ENCODE data around the gene ABHD3. TPM values are rescaled to one million over a fixed set of nuclear protein-coding genes. Genes with fewer than 3 reads are reported as not detected.
"Not testable (repeated sequence)": the region's sequence is repeated elsewhere in the genome, so short reads cannot be mapped to it uniquely, and the experiment has no call there.

ABHD3 gene
- total and polyA plus RNA-seq, 3 experiments from 2014 or later: 30.0 to 31.3 (median 30.6) TPM

DNA sequence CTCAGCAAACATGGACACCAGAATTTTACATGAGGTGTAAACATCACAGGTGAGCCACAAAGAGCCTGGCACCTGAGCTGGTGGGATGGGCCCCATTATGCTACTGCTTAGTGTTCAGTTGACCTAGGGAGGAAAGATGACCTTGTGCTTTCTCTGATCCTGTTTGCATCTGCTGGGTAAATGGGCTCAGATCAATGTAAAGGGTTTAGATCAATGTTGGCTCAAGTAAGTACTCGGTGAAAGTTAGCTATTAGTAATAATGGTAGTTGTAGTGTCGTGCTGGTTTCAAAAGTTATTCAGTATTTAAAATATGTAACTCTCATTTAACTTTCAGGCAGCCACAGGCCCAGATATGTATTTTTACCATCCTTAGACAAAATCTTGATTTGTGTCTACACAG is 19.8 kb downstream of the ABHD3 start:
- H3K36me3 ChIP-seq (ENCODE audit: insufficient read depth, low read length): no peaks in the 10 kb centered on the region
- no peak overlapping the region for H3K4me3 ChIP-seq (ENCODE audit: low read length)
- no peak for DNase-seq
- Mint-ChIP-seq H3K4me3 (peak overlapping the region in 1 of 7 donors; percentile 14), H3K36me3 (peaks cover 11 to 30% (median 12%) of the 10 kb centered on the region in 3 donors), H3K9me3 (peaks cover 3 to 6% (median 3%) of the 10 kb centered on the region in 5 donors), H3K27ac (peak overlapping the region; percentile 15 to 93 (median 70)), H3K4me1 (peaks cover 27 to 49% (median 48%) of the 10 kb centered on the region in 3 donors), H3K27me3 (no peaks in the 10 kb centered on the region)
- no peak overlapping the region for H3K27ac ChIP-seq (ENCODE audit: low read depth, low read length)
- H3K27me3 ChIP-seq (ENCODE audit: insufficient read depth, low read length, poor library complexity, severe bottlenecking): no peaks in the 10 kb centered on the region
- ChIA-PET POLR2A (no interaction called here), CTCF (no interaction called here)
- no peaks in the 10 kb centered on the region for H3K9me3 ChIP-seq (ENCODE audit: low read length)
- peaks cover 16% of the 10 kb centered on the region for H3K4me1 ChIP-seq (ENCODE audit: insufficient read depth, low read length)

DNA sequence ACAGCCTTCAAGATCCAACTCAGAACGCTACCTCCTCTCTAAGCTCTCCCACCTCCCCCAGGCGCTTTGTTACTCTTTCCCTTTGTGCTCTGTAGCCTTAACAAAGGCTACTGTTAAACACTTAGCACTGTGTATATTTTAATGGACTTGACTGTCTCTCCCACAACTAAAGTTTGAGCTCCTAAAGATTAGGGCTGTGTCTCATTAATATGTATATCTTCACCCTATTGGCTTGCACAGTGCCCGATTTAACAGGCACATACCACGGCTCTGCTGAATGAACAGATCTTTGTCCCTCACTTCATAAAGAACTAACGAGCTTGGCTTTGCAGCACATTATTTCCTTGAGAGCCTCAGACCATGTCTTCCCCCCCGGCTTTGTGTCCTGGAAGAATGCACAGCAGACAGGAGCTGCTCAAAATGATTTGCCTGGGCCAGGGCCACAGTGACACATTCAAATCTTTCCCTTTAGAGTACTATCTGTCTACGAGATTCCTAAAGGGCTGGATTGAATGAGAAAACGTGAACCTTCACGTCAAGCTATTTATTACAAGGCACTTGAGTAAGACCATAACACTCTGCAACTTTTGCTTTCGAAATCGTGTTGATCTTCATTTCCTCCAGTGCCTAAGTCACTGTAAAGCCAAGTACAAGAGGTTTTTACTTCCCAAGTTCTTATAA is 22.1 kb downstream of the ABHD3 start:
- Mint-ChIP-seq H3K27ac (no peak overlapping the region), H3K27me3 (no peaks in the 10 kb centered on the region), H3K4me1 (peaks cover 17 to 32% (median 28%) of the 10 kb centered on the region in 3 donors), H3K9me3 (no peaks in the 10 kb centered on the region), H3K36me3 (peaks cover 0 to 12% (median 0%) of the 10 kb centered on the region in 3 donors), H3K4me3 (no peak overlapping the region)
- H3K4me3 ChIP-seq (ENCODE audit: low read length): peak overlapping the region; percentile 62
- POLR2A ChIA-PET: interaction anchor here (0.8 to 1.7 kb wide), 4 partner anchors 9 to 82 kb away, joined by 3 to 11 read pairs (median 6); partner anchors contain the start of genes ABHD3 and ESCO1
- H3K36me3 ChIP-seq (ENCODE audit: insufficient read depth, low read length): no peaks in the 10 kb centered on the region
- DNase-seq: peak in 2 of 5 donors; percentile 34 to 57
- H3K27me3 ChIP-seq (ENCODE audit: insufficient read depth, low read length, poor library complexity, severe bottlenecking): no peaks in the 10 kb centered on the region
- H3K27ac ChIP-seq (ENCODE audit: low read depth, low read length): peak overlapping the region; percentile 74
- CTCF ChIA-PET: interaction anchor here (1.2 to 3.4 kb wide), 4 partner anchors 9 to 82 kb away, joined by 3 to 15 read pairs (median 8); partner anchors contain the start of genes ABHD3, ESCO1 and SNRPD1
- no peaks in the 10 kb centered on the region for H3K9me3 ChIP-seq (ENCODE audit: low read length)
- peaks cover 16% of the 10 kb centered on the region for H3K4me1 ChIP-seq (ENCODE audit: insufficient read depth, low read length)

DNA sequence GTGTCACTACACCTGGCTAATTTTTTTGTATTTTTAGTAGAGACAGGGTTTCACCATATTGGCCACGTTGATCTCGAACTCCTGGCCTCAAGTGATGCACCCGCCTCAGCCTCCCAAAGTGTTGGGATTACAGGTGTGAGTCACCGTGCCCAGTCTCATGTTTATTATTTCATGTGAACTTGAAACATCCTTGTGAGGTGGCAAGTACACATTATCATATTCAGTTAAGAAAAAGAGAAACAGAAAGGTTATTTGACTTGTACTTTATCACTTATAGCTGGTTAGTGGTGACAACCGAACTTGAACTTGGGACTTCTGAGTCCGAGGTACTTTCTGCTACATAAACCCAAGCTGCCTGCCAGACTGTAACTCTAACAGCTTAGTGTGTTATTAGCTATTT is 24.4 kb downstream of the ABHD3 start:
- Mint-ChIP-seq H3K27ac (no peak overlapping the region), H3K27me3 (no peaks in the 10 kb centered on the region), H3K36me3 (peaks cover 0 to 10% (median 0%) of the 10 kb centered on the region in 3 donors), H3K9me3 (no peaks in the 10 kb centered on the region), H3K4me1 (peaks cover 12 to 13% (median 12%) of the 10 kb centered on the region in 3 donors), H3K4me3 (no peak overlapping the region)
- Histone ChIP-seq H3K4me3 (ENCODE audit: low read length) (no peak overlapping the region), H3K27ac (ENCODE audit: low read depth, low read length) (no peak overlapping the region), H3K9me3 (ENCODE audit: low read length) (no peaks in the 10 kb centered on the region), H3K4me1 (ENCODE audit: insufficient read depth, low read length) (peaks cover 16% of the 10 kb centered on the region), H3K27me3 (ENCODE audit: insufficient read depth, low read length, poor library complexity, severe bottlenecking) (no peaks in the 10 kb centered on the region), H3K36me3 (ENCODE audit: insufficient read depth, low read length) (no peaks in the 10 kb centered on the region)
- no peak for DNase-seq
- POLR2A ChIA-PET: interaction anchor here (0.6 kb wide), 1 partner anchor 32 kb away, joined by 3 read pairs; no protein-coding TSS in a partner anchor
- CTCF ChIA-PET: interaction anchor here (3.4 kb wide), 1 partner anchor 80 kb away, joined by 15 read pairs; the partner anchor contains the start of gene ESCO1

GRCh38 chr18:21678859-21679258 is 25.7 kb downstream of the ABHD3 start:
- peaks cover 3% of the 10 kb centered on the region in 3 donors for H3K4me1 Mint-ChIP-seq
- Histone ChIP-seq H3K4me3 (ENCODE audit: low read length) (no peak overlapping the region), H3K9me3 (ENCODE audit: low read length) (no peaks in the 10 kb centered on the region), H3K27me3 (ENCODE audit: insufficient read depth, low read length, poor library complexity, severe bottlenecking) (no peaks in the 10 kb centered on the region), H3K27ac (ENCODE audit: low read depth, low read length) (no peak overlapping the region), H3K4me1 (ENCODE audit: insufficient read depth, low read length) (peaks cover 16% of the 10 kb centered on the region), H3K36me3 (ENCODE audit: insufficient read depth, low read length) (no peaks in the 10 kb centered on the region)
- peaks cover 0 to 13% (median 2%) of the 10 kb centered on the region in 3 donors for H3K36me3 Mint-ChIP-seq
- ChIA-PET CTCF (interaction anchor here (0.9 to 2.2 kb wide), 3 partner anchors 25 to 67 kb away, joined by 3 to 6 read pairs (median 3); partner anchors contain the start of genes ABHD3 and SNRPD1), POLR2A (no interaction called here)
- no peak overlapping the region for H3K4me3 Mint-ChIP-seq
- DNase-seq: no peak
- H3K27ac Mint-ChIP-seq: no peak overlapping the region
- no peaks in the 10 kb centered on the region for H3K27me3 Mint-ChIP-seq
- H3K9me3 Mint-ChIP-seq: no peaks in the 10 kb centered on the region

DNA sequence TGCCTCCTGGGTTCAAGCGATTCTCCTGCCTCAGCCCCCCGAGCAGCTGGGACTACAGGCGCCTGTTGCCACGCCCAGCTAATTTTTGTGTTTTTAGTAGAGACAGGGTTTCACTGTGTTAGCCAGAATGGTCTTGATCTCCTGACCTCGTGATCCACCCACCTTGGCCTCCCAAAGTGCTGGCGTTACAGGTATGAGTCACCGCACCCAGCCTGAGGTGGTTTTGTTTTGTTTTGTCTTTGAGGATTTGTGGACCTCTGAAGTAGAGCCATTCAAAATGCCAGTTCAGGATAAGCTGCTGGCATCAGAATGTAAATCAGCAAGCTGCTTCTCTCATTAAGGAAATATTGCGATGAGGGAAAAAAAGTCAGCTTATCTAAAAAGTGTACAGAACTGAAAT is 29.2 kb downstream of the ABHD3 start:
- DNase-seq; H3K9me3 Mint-ChIP-seq; H3K27me3 Mint-ChIP-seq; H3K4me1 ChIP-seq (ENCODE audit: insufficient read depth, low read length); H3K27ac Mint-ChIP-seq; H3K4me3 Mint-ChIP-seq; H3K4me1 Mint-ChIP-seq; POLR2A ChIA-PET; H3K27me3 ChIP-seq (ENCODE audit: insufficient read depth, low read length, poor library complexity, severe bottlenecking); H3K36me3 ChIP-seq (ENCODE audit: insufficient read depth, low read length); H3K4me3 ChIP-seq (ENCODE audit: low read length); H3K9me3 ChIP-seq (ENCODE audit: low read length); H3K27ac ChIP-seq (ENCODE audit: low read depth, low read length): not testable (repeated sequence)
- CTCF ChIA-PET: interaction anchor here (0.7 to 1.3 kb wide), 2 partner anchors 17 to 21 kb away, joined by 3 to 4 read pairs; no protein-coding TSS in a partner anchor
- peaks cover 0 to 30% (median 4%) of the 10 kb centered on the region in 3 donors for H3K36me3 Mint-ChIP-seq

GRCh38 chr18:21672521-21673267 is 31.9 kb downstream of the ABHD3 start:
- Histone ChIP-seq H3K27ac (ENCODE audit: low read depth, low read length) (no peak overlapping the region), H3K27me3 (ENCODE audit: insufficient read depth, low read length, poor library complexity, severe bottlenecking) (no peaks in the 10 kb centered on the region), H3K9me3 (ENCODE audit: low read length) (no peaks in the 10 kb centered on the region), H3K4me1 (ENCODE audit: insufficient read depth, low read length) (no peaks in the 10 kb centered on the region), H3K4me3 (ENCODE audit: low read length) (no peak overlapping the region), H3K36me3 (ENCODE audit: insufficient read depth, low read length) (no peaks in the 10 kb centered on the region)
- Mint-ChIP-seq H3K4me1 (peaks cover 3 to 4% (median 4%) of the 10 kb centered on the region in 3 donors), H3K27ac (peak overlapping the region in 1 of 8 donors; percentile 17), H3K9me3 (no peaks in the 10 kb centered on the region), H3K4me3 (no peak overlapping the region), H3K27me3 (no peaks in the 10 kb centered on the region), H3K36me3 (peaks cover 0 to 33% (median 4%) of the 10 kb centered on the region in 3 donors)
- ChIA-PET CTCF (interaction anchor here (1.4 kb wide), 1 partner anchor 10 kb away, joined by 3 read pairs; no protein-coding TSS in a partner anchor), POLR2A (no interaction called here)
- DNase-seq: no peak

DNA sequence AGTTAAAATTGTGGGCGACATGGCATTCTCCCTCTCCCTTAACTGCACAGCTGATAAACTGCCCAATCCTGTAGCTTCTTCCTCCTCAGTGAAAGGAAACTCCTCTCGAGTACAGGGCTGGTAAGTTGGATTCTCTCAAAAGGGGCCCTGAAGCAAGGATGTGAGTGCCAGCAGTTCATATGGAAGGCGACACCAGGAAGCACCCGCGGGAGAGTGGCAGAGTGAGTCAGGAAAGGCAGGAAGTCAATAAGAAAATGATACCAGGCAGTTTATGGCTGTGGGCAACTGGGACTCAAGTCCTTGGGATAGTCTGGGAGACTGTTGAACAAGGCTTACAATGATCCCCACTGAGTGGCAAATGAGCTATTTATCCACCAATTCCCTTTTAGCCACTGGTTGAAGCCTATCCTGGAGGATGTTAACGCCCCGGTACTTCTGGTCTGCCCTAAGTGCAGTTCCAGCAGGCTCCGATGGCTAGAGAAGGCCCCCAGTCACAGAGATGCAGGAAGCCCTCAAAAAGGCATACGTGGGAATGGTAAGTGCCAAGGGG is 34.8 kb downstream of the ABHD3 start:
- Mint-ChIP-seq H3K36me3 (peaks cover 0 to 36% (median 4%) of the 10 kb centered on the region in 3 donors), H3K27me3 (no peaks in the 10 kb centered on the region), H3K4me1 (peaks cover 3 to 6% (median 4%) of the 10 kb centered on the region in 3 donors), H3K4me3 (no peak overlapping the region), H3K27ac (peak overlapping the region in 2 of 8 donors; percentile 8 to 40), H3K9me3 (no peaks in the 10 kb centered on the region)
- Histone ChIP-seq H3K9me3 (ENCODE audit: low read length) (no peaks in the 10 kb centered on the region), H3K4me3 (ENCODE audit: low read length) (no peak overlapping the region), H3K27me3 (ENCODE audit: insufficient read depth, low read length, poor library complexity, severe bottlenecking) (no peaks in the 10 kb centered on the region), H3K27ac (ENCODE audit: low read depth, low read length) (no peak overlapping the region), H3K36me3 (ENCODE audit: insufficient read depth, low read length) (no peaks in the 10 kb centered on the region), H3K4me1 (ENCODE audit: insufficient read depth, low read length) (no peaks in the 10 kb centered on the region)
- CTCF ChIA-PET: no interaction called here
- POLR2A ChIA-PET: no interaction called here
- no peak for DNase-seq
